ENCODE measurements around the gene CDH13.

GRCh38 chr16:83214671-83215070, 587.9 kb downstream of the CDH13 start:
- TF ChIP-seq CTCF (IDR thresholded peaks at IDR 0.05) = no peak
- TF ChIP-seq POLR2A (IDR thresholded peaks at IDR 0.05) = no peak

Measured in Peyer's patch (tissue), 4 donors.